HL-60 (cell line): ENCODE measurements around the gene XXYLT1.
"Not testable (repeated sequence)": the region's sequence is repeated elsewhere in the genome, so short reads cannot be mapped to it uniquely, and the experiment has no call there.

ENCODE experiments used
- DNase-seq, 2 experiments: peaks; one replicate each; pipeline ENCODE4 v3.0.0-alpha.2; 2010 to 2020; ENCODE audit warnings: low read depth in 1 of 2, low spot score in 1 of 2
- H3K27ac ChIP-seq: fragments of 250-450 bp; sonication (Bioruptor Pico); replicated peaks from 2 replicates; pipeline ENCODE4 v1.5.1; 2020; ENCODE audit warnings: mild to moderate bottlenecking, moderate library complexity
- H3K27me3 ChIP-seq: fragments of 250-450 bp; sonication (Bioruptor Pico); 2 replicates; pipeline ENCODE4 v1.5.1; 2021; ENCODE audit warnings: mild to moderate bottlenecking, moderate library complexity; ENCODE audit not compliant: insufficient read depth, poor library complexity, severe bottlenecking
- H3K4me3 ChIP-seq: replicated peaks from 2 replicates; pipeline ENCODE4 v1.5.1; 2011; ENCODE audit warnings: mild to moderate bottlenecking, control low read depth, low read length; ENCODE audit not compliant: insufficient read depth
- CTCF ChIP-seq: IDR thresholded peaks from one replicate; pipeline ENCODE4 v1.5.1; 2011; ENCODE audit warnings: low read length, control low read depth, inconsistent platforms; ENCODE audit not compliant: insufficient read depth
- GABPA ChIP-seq: IDR thresholded peaks from 2 replicates; pipeline ENCODE4 v1.6.1; 2012; ENCODE audit warnings: low read depth
- POLR2AphosphoS5 ChIP-seq: IDR thresholded peaks from 2 replicates; pipeline ENCODE4 v1.6.1; 2012; ENCODE audit warnings: low read depth
- REST ChIP-seq: IDR thresholded peaks from 2 replicates; pipeline ENCODE4 v1.6.1; 2012; ENCODE audit warnings: low read depth; ENCODE audit not compliant: insufficient replicate concordance
- SPI1 ChIP-seq: IDR thresholded peaks from 2 replicates; pipeline ENCODE4 v1.6.1; 2012; ENCODE audit warnings: low read depth, mild to moderate bottlenecking, borderline replicate concordance

The XXYLT1 gene

GRCh38 chr3:195236076-195236798 lies 34.7 kb downstream of the XXYLT1 start:
- TF ChIP-seq SPI1 (no peak), POLR2AphosphoS5 (no peak), GABPA (no peak), CTCF (no peak), REST (no peak)
- Histone ChIP-seq H3K4me3 (no peak overlapping the region), H3K27ac (no peak overlapping the region), H3K27me3 (no peaks in the 10 kb centered on the region)
- no peak for DNase-seq

- TF ChIP-seq CTCF (no peak), REST (no peak), SPI1 (no peak), POLR2AphosphoS5 (no peak), GABPA (no peak)
- Histone ChIP-seq H3K27ac (no peak overlapping the region), H3K27me3 (no peaks in the 10 kb centered on the region), H3K4me3 (no peak overlapping the region)
- DNase-seq: no peak
Measured at GRCh38 chr3:195230244-195230643, 40.7 kb downstream of the XXYLT1 start.

- not testable (repeated sequence) for H3K27me3 ChIP-seq, DNase-seq, H3K27ac ChIP-seq, H3K4me3 ChIP-seq
Measured at GRCh38 chr3:195228886-195229285, 42.1 kb downstream of the XXYLT1 start.

GRCh38 chr3:195227871-195228270 lies 43.1 kb downstream of the XXYLT1 start:
- Histone ChIP-seq H3K27ac (no peak overlapping the region), H3K4me3 (no peak overlapping the region), H3K27me3 (no peaks in the 10 kb centered on the region)
- TF ChIP-seq GABPA: no peak
- no peak for TF ChIP-seq REST
- no peak for TF ChIP-seq SPI1
- no peak for TF ChIP-seq CTCF
- no peak for TF ChIP-seq POLR2AphosphoS5
- DNase-seq: no peak
